GM12878 (cell line): ENCODE measurements around the gene NUDT22. TPM values are rescaled to one million over a fixed set of nuclear protein-coding genes. Genes with fewer than 3 reads are reported as not detected.

ENCODE experiments used
- polyA plus RNA-seq, 11 experiments: library from polyadenylated mRNA; depleted of rRNA in 4 of 11; unstranded in 6 of 11; stranded (reverse) in 5 of 11; fragments of >200 nt; fragmentation: Nextera tagmentation in 4 of 11; fragmentation: Illumina TruSeq in 1 of 11; extraction: Ambion mirVana in 4 of 11; extraction: Trizol in 1 of 11; gene quantifications; 1 replicate in 1 of 11; 2 replicates in 10 of 11; pipeline versions ENCODE4 v1.2.1 to v1.2.3, GENCODE V29; 2011 to 2016; ENCODE audit warnings: inconsistent platforms in 2 of 11, missing spikeins in 2 of 11, low read depth in 1 of 11
- total RNA-seq, 4 experiments: library from RNA; depleted of rRNA in 3 of 4; stranded (reverse); fragments of >200 nt in 3 of 4; fragmentation: Illumina TruSeq in 1 of 4; extraction: Trizol in 1 of 4; gene quantifications; 2 replicates each; pipeline versions ENCODE4 v1.2.1 to v1.2.3, GENCODE V29; 2013 to 2021

The NUDT22 gene
- total and polyA plus RNA-seq, 10 of the 15 experiments (the other 5 are each of a cell fraction or from before 2014, with no cell fraction given), result 6.7 to 115 (median 64.7) TPM

Other genes starting within 250 kb of the NUDT22 start
Only the 7 nearest of the 20 such genes appear.
- 122 and 145 TPM in 2 replicates for gene FERMT3, start 19.6 kb upstream of the NUDT22 start, total RNA-seq (2014; rRNA removed)
- gene FERMT3, start 19.6 kb upstream of the NUDT22 start, total RNA-seq (2014; rRNA removed; fragmentation: Illumina TruSeq; extraction: Trizol), result 44.4 and 47.3 TPM in 2 replicates
- 192 and 211 TPM in 2 replicates for gene FERMT3, start 19.6 kb upstream of the NUDT22 start, total RNA-seq (2021)
- gene FERMT3, start 19.6 kb upstream of the NUDT22 start, polyA plus RNA-seq (2011; rRNA removed), result 24.2 and 86.8 TPM in 2 replicates
- 6.8 and 49.0 TPM in 2 replicates for gene FERMT3, start 19.6 kb upstream of the NUDT22 start, polyA plus RNA-seq (2014; fragmentation: Illumina TruSeq; extraction: Trizol)
- 1 to 10 TPM; 2.0 to 9.2 TPM for gene FERMT3, start 19.6 kb upstream of the NUDT22 start, polyA plus RNA-seq (2014; fragmentation: Nextera tagmentation; extraction: Ambion mirVana)
- gene FERMT3, start 19.6 kb upstream of the NUDT22 start, polyA plus RNA-seq (2014; rRNA removed), result 141 and 191 TPM in 2 replicates
- 100 to 1,000 TPM; 198 to 207 TPM for gene FERMT3, start 19.6 kb upstream of the NUDT22 start, polyA plus RNA-seq (2016; fragmentation: Nextera tagmentation; extraction: Ambion mirVana)
- gene TRPT1, start 88 bp upstream of the NUDT22 start, total RNA-seq (2014; rRNA removed), result 39.0 and 43.1 TPM in 2 replicates
- gene TRPT1, start 88 bp upstream of the NUDT22 start, total RNA-seq (2014; rRNA removed; fragmentation: Illumina TruSeq; extraction: Trizol), result 17.8 and 19.9 TPM in 2 replicates
- gene TRPT1, start 88 bp upstream of the NUDT22 start, total RNA-seq (2021), result 37.7 and 39.2 TPM in 2 replicates
- gene TRPT1, start 88 bp upstream of the NUDT22 start, polyA plus RNA-seq (2011; rRNA removed), result 12.1 and 23.8 TPM in 2 replicates
- gene TRPT1, start 88 bp upstream of the NUDT22 start, polyA plus RNA-seq (2014; fragmentation: Illumina TruSeq; extraction: Trizol), result 13.0 and 14.3 TPM in 2 replicates
- gene TRPT1, start 88 bp upstream of the NUDT22 start, polyA plus RNA-seq (2014; fragmentation: Nextera tagmentation; extraction: Ambion mirVana), result 10 to 100 TPM in 1 of 2 experiments, 1 to 10 TPM in 1; 7.1 to 21.3 TPM
- 42.0 and 43.7 TPM in 2 replicates for gene TRPT1, start 88 bp upstream of the NUDT22 start, polyA plus RNA-seq (2014; rRNA removed)
- 10 to 100 TPM; 49.9 to 63.0 TPM for gene TRPT1, start 88 bp upstream of the NUDT22 start, polyA plus RNA-seq (2016; fragmentation: Nextera tagmentation; extraction: Ambion mirVana)
- 19.8 and 26.1 TPM in 2 replicates for gene DNAJC4, start 4.3 kb downstream of the NUDT22 start, total RNA-seq (2014; rRNA removed)
- gene DNAJC4, start 4.3 kb downstream of the NUDT22 start, total RNA-seq (2014; rRNA removed; fragmentation: Illumina TruSeq; extraction: Trizol), result 19.3 and 22.5 TPM in 2 replicates
- gene DNAJC4, start 4.3 kb downstream of the NUDT22 start, total RNA-seq (2021), result 33.7 and 36.4 TPM in 2 replicates
- 22.4 and 33.9 TPM in 2 replicates for gene DNAJC4, start 4.3 kb downstream of the NUDT22 start, polyA plus RNA-seq (2011; rRNA removed)
- 12.0 and 27.8 TPM in 2 replicates for gene DNAJC4, start 4.3 kb downstream of the NUDT22 start, polyA plus RNA-seq (2014; fragmentation: Illumina TruSeq; extraction: Trizol)
- gene DNAJC4, start 4.3 kb downstream of the NUDT22 start, polyA plus RNA-seq (2014; fragmentation: Nextera tagmentation; extraction: Ambion mirVana), result 1 to 10 TPM; 3.7 to 9.7 TPM
- gene DNAJC4, start 4.3 kb downstream of the NUDT22 start, polyA plus RNA-seq (2014; rRNA removed), result 64.9 and 70.6 TPM in 2 replicates
- gene DNAJC4, start 4.3 kb downstream of the NUDT22 start, polyA plus RNA-seq (2016; fragmentation: Nextera tagmentation; extraction: Ambion mirVana), result 10 to 100 TPM; 32.4 to 35.0 TPM
- gene VEGFB, start 8.3 kb downstream of the NUDT22 start, total RNA-seq (2014; rRNA removed), result 23.3 and 25.4 TPM in 2 replicates
- 16.3 and 17.5 TPM in 2 replicates for gene VEGFB, start 8.3 kb downstream of the NUDT22 start, total RNA-seq (2014; rRNA removed; fragmentation: Illumina TruSeq; extraction: Trizol)
- gene VEGFB, start 8.3 kb downstream of the NUDT22 start, total RNA-seq (2021), result 75.8 and 81.7 TPM in 2 replicates
- 8.4 and 11.1 TPM in 2 replicates for gene VEGFB, start 8.3 kb downstream of the NUDT22 start, polyA plus RNA-seq (2011; rRNA removed)
- gene VEGFB, start 8.3 kb downstream of the NUDT22 start, polyA plus RNA-seq (2014; fragmentation: Illumina TruSeq; extraction: Trizol), result 17.0 and 24.2 TPM in 2 replicates
- 10 to 100 TPM in 1 of 2 experiments, 1 to 10 TPM in 1; 7.0 to 28.1 TPM for gene VEGFB, start 8.3 kb downstream of the NUDT22 start, polyA plus RNA-seq (2014; fragmentation: Nextera tagmentation; extraction: Ambion mirVana)
- gene VEGFB, start 8.3 kb downstream of the NUDT22 start, polyA plus RNA-seq (2014; rRNA removed), result 32.8 and 46.0 TPM in 2 replicates
- gene VEGFB, start 8.3 kb downstream of the NUDT22 start, polyA plus RNA-seq (2016; fragmentation: Nextera tagmentation; extraction: Ambion mirVana), result 10 to 100 TPM; 12.4 to 12.7 TPM
- 47.8 and 62.4 TPM in 2 replicates for gene FKBP2, start 14.8 kb downstream of the NUDT22 start, total RNA-seq (2014; rRNA removed)
- 39.1 and 41.5 TPM in 2 replicates for gene FKBP2, start 14.8 kb downstream of the NUDT22 start, total RNA-seq (2014; rRNA removed; fragmentation: Illumina TruSeq; extraction: Trizol)
- 31.6 and 37.1 TPM in 2 replicates for gene FKBP2, start 14.8 kb downstream of the NUDT22 start, total RNA-seq (2021)
- 10.7 and 25.5 TPM in 2 replicates for gene FKBP2, start 14.8 kb downstream of the NUDT22 start, polyA plus RNA-seq (2011; rRNA removed)
- gene FKBP2, start 14.8 kb downstream of the NUDT22 start, polyA plus RNA-seq (2014; fragmentation: Illumina TruSeq; extraction: Trizol), result 7.5 and 37.5 TPM in 2 replicates
- gene FKBP2, start 14.8 kb downstream of the NUDT22 start, polyA plus RNA-seq (2014; fragmentation: Nextera tagmentation; extraction: Ambion mirVana), result 10 to 100 TPM in 1 of 2 experiments, 1 to 10 TPM in 1; 1.8 to 26.8 TPM
- 58.6 and 61.9 TPM in 2 replicates for gene FKBP2, start 14.8 kb downstream of the NUDT22 start, polyA plus RNA-seq (2014; rRNA removed)
- gene FKBP2, start 14.8 kb downstream of the NUDT22 start, polyA plus RNA-seq (2016; fragmentation: Nextera tagmentation; extraction: Ambion mirVana), result 10 to 100 TPM; 95.0 to 99.7 TPM
- gene PPP1R14B, start 20.7 kb downstream of the NUDT22 start, total RNA-seq (2014; rRNA removed), result 219 and 251 TPM in 2 replicates
- 170 and 195 TPM in 2 replicates for gene PPP1R14B, start 20.7 kb downstream of the NUDT22 start, total RNA-seq (2014; rRNA removed; fragmentation: Illumina TruSeq; extraction: Trizol)
- gene PPP1R14B, start 20.7 kb downstream of the NUDT22 start, total RNA-seq (2021), result 264 and 283 TPM in 2 replicates
- 75.7 and 138 TPM in 2 replicates for gene PPP1R14B, start 20.7 kb downstream of the NUDT22 start, polyA plus RNA-seq (2011; rRNA removed)
- 42.7 and 109 TPM in 2 replicates for gene PPP1R14B, start 20.7 kb downstream of the NUDT22 start, polyA plus RNA-seq (2014; fragmentation: Illumina TruSeq; extraction: Trizol)
- gene PPP1R14B, start 20.7 kb downstream of the NUDT22 start, polyA plus RNA-seq (2014; fragmentation: Nextera tagmentation; extraction: Ambion mirVana), result 10 to 100 TPM in 1 of 2 experiments, 1 to 10 TPM in 1; 8.4 to 27.7 TPM
- gene PPP1R14B, start 20.7 kb downstream of the NUDT22 start, polyA plus RNA-seq (2014; rRNA removed), result 222 and 270 TPM in 2 replicates
- 10 to 100 TPM; 59.7 to 84.0 TPM for gene PPP1R14B, start 20.7 kb downstream of the NUDT22 start, polyA plus RNA-seq (2016; fragmentation: Nextera tagmentation; extraction: Ambion mirVana)
- gene PLCB3, start 25.3 kb downstream of the NUDT22 start, total RNA-seq (2014; rRNA removed), result 7.5 and 7.7 TPM in 2 replicates
- gene PLCB3, start 25.3 kb downstream of the NUDT22 start, total RNA-seq (2014; rRNA removed; fragmentation: Illumina TruSeq; extraction: Trizol), result 2.8 and 3.3 TPM in 2 replicates
- gene PLCB3, start 25.3 kb downstream of the NUDT22 start, total RNA-seq (2021), result 7.8 and 10.3 TPM in 2 replicates
- gene PLCB3, start 25.3 kb downstream of the NUDT22 start, polyA plus RNA-seq (2011; rRNA removed), result 2.0 and 3.2 TPM in 2 replicates
- 1.1 and 3.6 TPM in 2 replicates for gene PLCB3, start 25.3 kb downstream of the NUDT22 start, polyA plus RNA-seq (2014; fragmentation: Illumina TruSeq; extraction: Trizol)
- gene PLCB3, start 25.3 kb downstream of the NUDT22 start, polyA plus RNA-seq (2014; fragmentation: Nextera tagmentation; extraction: Ambion mirVana), result under 1 TPM; 0.03 to 0.18 TPM
- gene PLCB3, start 25.3 kb downstream of the NUDT22 start, polyA plus RNA-seq (2014; rRNA removed), result 7.3 and 7.6 TPM in 2 replicates
- 1 to 10 TPM; 1.4 TPM for gene PLCB3, start 25.3 kb downstream of the NUDT22 start, polyA plus RNA-seq (2016; fragmentation: Nextera tagmentation; extraction: Ambion mirVana)